ENCODE results near the gene TOMM34. TPM values are rescaled to one million over a fixed set of nuclear protein-coding genes. Genes with fewer than 3 reads are reported as not detected.

Gene TOMM34
- total RNA-seq, 2 donors from 2014 or later: 9.1 to 9.2 TPM

Other genes with a start within 250 kb of the TOMM34 start
- gene CCN5, start 245.0 kb downstream of the TOMM34 start, total RNA-seq: not detected
- gene KCNK15, start 214.5 kb downstream of the TOMM34 start, total RNA-seq: not detected
- gene RIMS4, start 149.9 kb downstream of the TOMM34 start, total RNA-seq: not detected
- 100 to 1,000 TPM; 171 to 176 TPM for gene YWHAB, start 74.7 kb downstream of the TOMM34 start, total RNA-seq
- 10 to 100 TPM; 37.5 to 60.3 TPM for gene PABPC1L, start 50.3 kb downstream of the TOMM34 start, total RNA-seq
- gene STK4, start 6.1 kb upstream of the TOMM34 start, total RNA-seq: 100 to 1,000 TPM; 271 to 280 TPM
- gene KCNS1, start 140.7 kb upstream of the TOMM34 start, total RNA-seq: not detected
- gene WFDC5, start 154.8 kb upstream of the TOMM34 start, total RNA-seq: not detected
- not detected for gene WFDC12, start 164.1 kb upstream of the TOMM34 start, total RNA-seq
- not detected for gene PI3, start 214.5 kb upstream of the TOMM34 start, total RNA-seq
- gene SEMG1, start 246.6 kb upstream of the TOMM34 start, total RNA-seq: not detected

All from T-helper 17 cell (primary cell).